GF-D8 (cell line): ENCODE measurements around the gene HMCN1.
"Not testable (repeated sequence)": the region's sequence is repeated elsewhere in the genome, so short reads cannot be mapped to it uniquely, and the experiment has no call there.

Experiments used
- DNase-seq: peaks from one replicate; lab custom pipeline; 2025; lab: John Stamatoyannopoulos, UW

The HMCN1 gene

GRCh38 chr1:185853739-185854138 lies 119.5 kb downstream of the HMCN1 start:
- no peak for DNase-seq

DNA sequence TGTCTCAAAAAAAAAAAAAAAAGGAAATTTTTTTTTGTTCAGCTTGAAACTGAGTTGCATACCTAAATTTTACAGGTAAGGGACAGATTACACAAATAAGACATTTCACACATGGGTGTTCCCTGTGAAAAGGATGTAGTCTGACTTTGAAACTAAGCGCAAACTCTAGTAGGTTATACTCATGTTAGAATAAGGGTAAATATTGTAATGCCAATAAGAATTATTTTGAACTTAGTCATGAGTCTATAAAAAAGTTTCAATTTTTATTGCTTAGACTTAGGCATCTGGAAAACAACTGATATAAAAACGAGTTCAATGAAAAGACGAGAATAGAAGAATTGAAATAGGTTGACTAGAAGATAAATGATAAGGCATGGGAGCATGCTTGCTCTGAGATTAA lies 122.3 kb downstream of the HMCN1 start:
- no peak for DNase-seq

DNA sequence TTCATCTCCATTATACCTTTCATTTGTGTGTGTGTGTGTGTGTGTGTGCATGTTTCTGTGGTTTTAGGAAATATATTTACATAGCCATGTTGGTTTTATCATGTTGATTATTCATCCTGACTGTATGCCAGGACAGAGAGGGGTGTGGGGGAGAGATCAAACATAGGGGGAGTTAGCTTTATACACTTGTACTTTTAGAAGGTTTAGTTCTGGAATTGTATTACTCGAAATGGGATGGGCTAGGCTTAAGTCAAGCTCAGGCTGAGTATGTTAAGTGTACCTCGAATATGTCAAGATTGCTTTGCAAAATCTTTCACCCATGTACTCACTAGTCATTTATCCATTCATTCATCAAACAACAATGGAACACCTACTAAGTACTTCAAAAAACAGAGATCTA lies 123.3 kb downstream of the HMCN1 start:
- DNase-seq: no peak

DNA sequence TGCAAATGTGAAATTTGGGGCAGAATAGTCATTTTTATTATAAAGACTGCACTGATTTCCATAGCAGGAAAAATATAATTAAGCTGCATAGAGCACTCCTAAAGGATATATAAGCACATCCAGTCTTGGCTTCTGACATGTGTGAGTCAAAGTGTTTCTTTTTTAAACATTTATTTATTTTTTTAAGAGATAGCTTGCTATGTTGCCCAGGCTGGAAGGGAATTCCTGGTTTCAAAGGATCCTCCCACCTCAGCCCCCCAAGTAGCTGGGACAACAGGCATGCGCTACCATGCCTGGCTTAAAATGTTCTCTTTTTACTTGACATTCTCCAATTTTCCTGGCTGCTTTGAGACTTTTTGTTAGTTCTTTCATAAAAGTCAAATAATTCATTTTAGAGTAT lies 126.1 kb downstream of the HMCN1 start:
- DNase-seq: no peak

- no peak for DNase-seq
Measured at GRCh38 chr1:185860859-185861258, 126.7 kb downstream of the HMCN1 start.

DNA sequence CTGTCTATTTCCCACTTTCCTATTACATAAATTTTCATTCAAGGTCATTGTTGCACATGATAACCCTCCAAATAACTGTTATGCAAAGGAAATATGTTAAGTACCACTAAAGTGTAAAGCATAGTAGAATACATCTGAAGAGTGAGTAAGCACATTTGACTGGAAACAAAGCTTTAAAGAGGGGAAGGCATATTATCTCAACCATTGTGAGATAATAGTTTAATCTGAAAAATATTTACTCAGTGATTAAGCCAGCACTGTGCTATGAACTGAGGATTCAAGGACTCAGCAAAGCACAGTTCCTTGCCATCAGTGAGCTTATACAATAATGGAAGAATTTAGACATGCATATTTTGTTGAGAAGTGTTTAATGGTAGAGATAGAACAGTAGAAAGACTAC lies 127.4 kb downstream of the HMCN1 start:
- no peak for DNase-seq

DNA sequence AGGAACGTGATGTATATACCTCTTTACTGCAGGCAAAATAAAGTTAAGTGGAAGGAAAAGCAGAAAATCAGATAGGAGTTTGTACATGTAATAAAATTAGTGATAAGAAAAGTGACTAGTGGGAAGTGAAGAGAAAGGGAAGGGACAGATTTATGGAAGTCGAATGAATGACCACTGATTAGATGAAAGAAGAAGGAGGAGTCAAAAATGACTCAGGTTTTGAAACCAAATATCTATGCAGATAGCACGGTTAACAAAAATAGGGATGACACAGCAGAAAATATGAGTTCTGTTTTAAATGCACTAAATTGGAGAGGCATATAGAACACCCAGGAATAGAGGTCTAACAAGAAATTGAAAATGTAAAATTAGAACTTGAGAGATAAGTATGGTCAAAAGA lies 128.0 kb downstream of the HMCN1 start:
- no peak for DNase-seq

GRCh38 chr1:185864331-185864730 lies 130.1 kb downstream of the HMCN1 start:
- no peak for DNase-seq

DNA sequence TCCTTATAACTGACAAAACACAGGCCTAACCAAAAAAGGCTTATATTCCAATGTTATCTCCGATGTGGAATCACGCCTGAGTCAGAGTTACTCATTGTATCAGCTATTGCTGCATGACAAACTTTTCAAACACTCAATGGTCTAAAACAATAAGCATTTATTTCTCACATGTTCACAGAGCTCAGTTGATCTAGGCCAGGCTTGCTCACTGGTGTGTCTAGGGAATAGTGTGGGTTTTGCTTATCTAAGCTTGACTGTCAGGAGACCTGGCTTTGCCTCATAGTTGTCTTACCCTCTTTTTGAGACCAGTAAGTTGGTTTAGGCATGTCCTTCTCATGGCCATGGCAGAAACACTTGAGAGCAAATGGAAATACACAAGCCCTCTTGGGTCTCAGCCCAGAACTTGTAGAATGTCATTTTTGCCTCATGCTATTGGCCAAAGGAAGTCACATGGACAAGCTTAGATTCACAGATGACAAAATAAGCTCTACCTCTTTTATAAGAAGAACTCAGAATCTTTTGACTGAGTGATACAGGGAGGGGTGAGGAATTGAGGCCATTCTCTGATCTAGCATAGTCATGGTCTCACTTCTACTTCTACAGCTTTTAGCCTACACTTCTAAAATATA lies 130.8 kb downstream of the HMCN1 start:
- no peak for DNase-seq

GRCh38 chr1:185869590-185869989 lies 135.4 kb downstream of the HMCN1 start:
- no peak for DNase-seq

DNA sequence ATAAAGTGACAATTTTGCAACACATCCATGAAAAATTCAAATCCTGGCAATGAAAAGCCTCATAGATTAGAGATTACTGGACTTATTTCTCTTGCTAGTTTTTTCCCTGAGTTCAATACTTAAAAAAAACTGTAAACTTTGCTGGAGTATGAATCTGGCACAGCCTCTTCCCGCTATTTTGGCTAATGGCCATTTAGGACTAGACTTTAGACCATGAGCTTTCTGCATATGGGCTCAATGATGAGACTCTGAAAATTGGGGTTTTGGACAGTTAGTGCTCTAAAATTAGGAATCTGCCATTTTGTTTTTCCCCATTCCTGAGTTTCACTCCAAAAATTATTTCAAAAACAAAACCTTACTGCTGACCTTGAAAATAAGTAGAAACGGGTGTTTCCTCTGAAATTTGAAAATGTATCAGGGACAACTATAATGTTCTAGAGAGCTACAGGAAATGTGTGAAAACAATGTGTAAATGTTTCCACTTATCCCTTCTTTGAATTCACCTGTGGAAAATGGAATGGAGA lies 137.5 kb downstream of the HMCN1 start:
- no peak for DNase-seq

GRCh38 chr1:185874246-185874645 lies 140.1 kb downstream of the HMCN1 start:
- no peak for DNase-seq

GRCh38 chr1:185880330-185880729 lies 146.1 kb downstream of the HMCN1 start:
- DNase-seq: no peak

DNA sequence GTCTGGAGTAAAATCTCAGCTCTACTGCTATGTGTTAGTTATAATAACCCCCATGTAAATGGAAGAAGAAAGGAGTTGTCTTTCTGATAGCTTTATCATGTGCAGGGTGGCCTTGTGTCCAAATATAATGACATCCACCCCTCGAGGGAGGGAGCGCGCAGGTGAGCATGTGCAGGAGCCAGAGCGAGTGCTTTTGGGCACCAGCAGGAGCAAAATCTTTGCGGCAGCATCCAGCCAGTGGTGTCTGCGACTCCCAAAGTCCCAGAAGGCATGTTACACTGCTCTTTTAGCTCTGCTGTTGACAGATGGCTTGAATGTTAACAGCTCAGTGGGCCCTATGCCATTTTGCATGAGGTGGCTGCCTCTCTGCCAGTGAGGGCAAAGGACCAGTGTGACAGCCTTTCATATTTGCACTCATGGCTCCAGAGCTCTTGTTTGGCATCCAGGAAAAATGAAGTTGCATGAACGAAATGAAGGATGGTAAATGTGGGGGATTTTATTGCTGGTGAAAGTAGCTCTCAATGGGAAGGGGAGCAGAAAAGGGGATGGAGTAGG lies 146.7 kb downstream of the HMCN1 start:
- DNase-seq: no peak

DNA sequence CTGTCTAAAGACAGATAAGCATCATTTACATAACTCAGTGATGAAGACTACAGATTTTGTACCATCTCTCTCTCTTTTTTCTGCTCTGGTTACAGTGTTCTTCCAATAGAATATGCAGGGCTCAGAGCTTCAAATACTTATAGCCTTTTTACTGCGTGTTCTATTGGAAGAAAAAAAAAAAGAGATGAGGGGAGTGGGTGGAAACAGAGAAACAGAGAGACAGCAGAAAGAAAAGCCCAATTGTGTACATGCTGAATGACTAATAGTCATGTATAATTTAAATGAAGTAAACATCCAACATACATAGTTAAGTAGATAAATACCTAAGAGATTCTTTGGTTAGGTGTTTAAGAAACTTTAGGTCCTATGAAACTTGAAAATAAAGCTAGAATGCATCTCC lies 151.9 kb downstream of the HMCN1 start:
- DNase-seq: no peak

- DNase-seq: no peak
Measured at GRCh38 chr1:185886671-185887070, 152.5 kb downstream of the HMCN1 start.

DNA sequence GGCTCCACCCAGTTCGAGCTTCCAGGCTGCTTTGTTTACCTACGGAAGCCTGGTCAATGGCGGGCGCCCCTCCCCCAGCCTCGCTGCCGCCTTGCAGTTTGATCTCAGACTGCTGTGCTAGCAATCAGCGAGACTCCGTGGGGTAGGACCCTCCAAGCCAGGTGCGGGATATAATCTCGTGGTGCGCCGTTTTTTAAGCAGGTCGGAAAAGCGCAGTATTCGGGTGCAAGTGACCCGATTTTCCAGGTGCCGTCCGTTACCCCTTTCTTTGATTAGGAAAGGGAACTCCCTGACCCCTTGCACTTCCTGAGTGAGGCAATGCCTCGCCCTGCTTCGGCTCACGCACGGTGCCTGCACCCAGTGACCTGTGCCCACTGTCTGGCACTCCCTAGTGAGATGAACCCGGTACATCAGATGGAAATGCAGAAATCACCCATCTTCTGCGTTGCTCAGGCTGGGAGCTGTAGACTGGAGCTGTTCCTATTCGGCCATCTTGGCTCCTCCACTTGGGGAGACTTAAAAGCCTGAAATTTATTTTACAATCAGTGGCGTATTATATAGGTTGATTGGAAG lies 158.7 kb downstream of the HMCN1 start:
- not testable (repeated sequence) for DNase-seq

DNA sequence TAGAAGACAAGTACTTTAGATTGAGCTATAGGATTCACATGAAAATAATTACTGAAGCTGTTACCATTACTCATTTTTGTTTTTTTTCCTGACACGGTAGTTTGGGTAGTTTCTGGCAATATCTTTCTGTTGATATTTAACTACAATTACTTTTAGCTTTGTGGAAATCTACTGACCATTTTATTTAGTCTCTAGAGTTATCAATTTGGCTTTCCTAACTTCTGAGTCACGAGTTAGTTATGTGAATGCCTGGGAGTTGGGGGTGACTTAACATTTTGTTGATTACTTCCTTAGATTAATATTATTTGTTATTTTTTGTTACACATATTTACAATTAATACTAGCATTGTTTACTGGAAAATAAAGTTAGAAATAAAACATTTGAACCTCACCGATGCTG lies 160.6 kb downstream of the HMCN1 start:
- no peak for DNase-seq

GRCh38 chr1:185895208-185895900 lies 161.2 kb downstream of the HMCN1 start:
- DNase-seq: no peak

DNA sequence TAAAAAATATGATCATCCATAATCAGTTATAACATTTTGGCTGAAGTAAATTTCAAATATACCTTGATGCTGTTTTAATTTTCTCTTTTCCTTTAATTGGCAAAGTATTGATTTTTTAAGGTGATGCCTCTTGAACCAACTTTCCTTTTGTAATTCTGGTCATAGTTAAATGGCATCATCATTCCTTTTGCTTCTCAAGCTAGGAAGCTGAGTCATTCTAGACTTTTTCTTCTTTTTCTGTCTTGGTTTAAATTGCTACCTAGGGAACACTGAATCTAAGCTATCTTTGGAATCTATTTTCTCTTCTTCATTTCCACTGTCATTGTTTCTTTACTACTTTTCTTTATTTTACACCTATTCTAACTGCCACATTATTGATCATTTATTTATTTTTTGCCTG lies 162.7 kb downstream of the HMCN1 start:
- no peak for DNase-seq

- no peak for DNase-seq
Measured at GRCh38 chr1:185906186-185906585, 172.0 kb downstream of the HMCN1 start.

DNA sequence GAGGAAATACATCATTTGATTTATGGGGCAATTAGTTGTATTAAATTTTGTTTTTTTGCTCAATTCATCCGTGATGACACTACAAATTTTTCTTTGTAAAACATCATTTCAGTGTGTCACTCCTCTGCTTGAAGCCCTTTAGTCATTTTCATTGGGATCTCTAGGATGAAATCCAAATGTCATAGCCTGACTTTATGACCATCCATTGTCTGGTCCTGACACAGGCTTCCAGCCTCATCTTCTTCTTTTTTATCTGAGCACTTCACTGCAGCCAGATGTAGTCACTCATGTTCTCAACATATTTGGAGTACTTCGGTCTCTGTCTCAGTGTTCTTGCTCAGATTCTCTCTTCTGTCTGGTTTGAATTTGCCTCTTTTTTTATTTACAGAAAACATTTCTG lies 173.1 kb downstream of the HMCN1 start:
- no peak for DNase-seq

- no peak for DNase-seq
Measured at GRCh38 chr1:185911978-185912377, 177.8 kb downstream of the HMCN1 start.
